Brain pericyte (primary cell): ENCODE data around the gene PIK3AP1.

Source experiments
- DNase-seq: peaks from one replicate; pipeline ENCODE4 v3.0.0-alpha.2; 2012; ENCODE audit warnings: low read depth, low spot score

Gene PIK3AP1

GRCh38 chr10:96610817-96611216 is 109.5 kb downstream of the PIK3AP1 start:
- no peak for DNase-seq

GRCh38 chr10:96609510-96609909 is 110.8 kb downstream of the PIK3AP1 start:
- no peak for DNase-seq

GRCh38 chr10:96608805-96609204 is 111.5 kb downstream of the PIK3AP1 start:
- DNase-seq: no peak

GRCh38 chr10:96608262-96608661 is 112.1 kb downstream of the PIK3AP1 start:
- no peak for DNase-seq

- DNase-seq: no peak
These were observed 113.4 kb downstream of the PIK3AP1 start for GRCh38 chr10:96606946-96607345.

- DNase-seq: no peak
These were observed 114.1 kb downstream of the PIK3AP1 start for GRCh38 chr10:96606216-96606615.

- DNase-seq: no peak
These were observed 120.0 kb downstream of the PIK3AP1 start for GRCh38 chr10:96600337-96600736.

- DNase-seq: no peak
These were observed 121.5 kb downstream of the PIK3AP1 start for GRCh38 chr10:96598846-96599245.

- no peak for DNase-seq
These were observed 123.6 kb downstream of the PIK3AP1 start for GRCh38 chr10:96596422-96597407.

- no peak for DNase-seq
These were observed 124.6 kb downstream of the PIK3AP1 start for GRCh38 chr10:96595741-96596140.

- DNase-seq: no peak
These were observed 128.4 kb downstream of the PIK3AP1 start for GRCh38 chr10:96591946-96592345.

GRCh38 chr10:96588616-96589419 is 131.5 kb downstream of the PIK3AP1 start:
- no peak for DNase-seq

- no peak for DNase-seq
These were observed 132.2 kb downstream of the PIK3AP1 start for GRCh38 chr10:96588060-96588554.

- no peak for DNase-seq
These were observed 132.9 kb downstream of the PIK3AP1 start for GRCh38 chr10:96587264-96588059.

GRCh38 chr10:96586419-96587263 is 133.7 kb downstream of the PIK3AP1 start, which contains the start of gene TM9SF3:
TM9SF3 (minus strand) TSS chr10:96587012; CDS start chr10:96586835, 177 bp downstream.
- no peak for DNase-seq

- DNase-seq: no peak
These were observed 134.4 kb downstream of the PIK3AP1 start for GRCh38 chr10:96585736-96586418.

GRCh38 chr10:96584474-96584873 is 135.8 kb downstream of the PIK3AP1 start:
- no peak for DNase-seq

GRCh38 chr10:96584035-96584434 is 136.3 kb downstream of the PIK3AP1 start:
- DNase-seq: no peak

- no peak for DNase-seq
These were observed 141.2 kb downstream of the PIK3AP1 start for GRCh38 chr10:96579133-96579532.

GRCh38 chr10:96578633-96579032 is 141.7 kb downstream of the PIK3AP1 start:
- DNase-seq: no peak
